HL-60 (cell line): ENCODE measurements around the gene ATP9B.

Source experiments
- DNase-seq, 2 experiments: peaks; one replicate each; pipeline ENCODE4 v3.0.0-alpha.2; 2010 to 2020; ENCODE audit warnings: low read depth in 1 of 2, low spot score in 1 of 2
- H3K27ac ChIP-seq: fragments of 250-450 bp; sonication (Bioruptor Pico); replicated peaks from 2 replicates; pipeline ENCODE4 v1.5.1; 2020; ENCODE audit warnings: mild to moderate bottlenecking, moderate library complexity
- H3K27me3 ChIP-seq: fragments of 250-450 bp; sonication (Bioruptor Pico); 2 replicates; pipeline ENCODE4 v1.5.1; 2021; ENCODE audit warnings: mild to moderate bottlenecking, moderate library complexity; ENCODE audit not compliant: insufficient read depth, poor library complexity, severe bottlenecking
- H3K4me3 ChIP-seq: replicated peaks from 2 replicates; pipeline ENCODE4 v1.5.1; 2011; ENCODE audit warnings: mild to moderate bottlenecking, control low read depth, low read length; ENCODE audit not compliant: insufficient read depth
- CTCF ChIP-seq: IDR thresholded peaks from one replicate; pipeline ENCODE4 v1.5.1; 2011; ENCODE audit warnings: low read length, control low read depth, inconsistent platforms; ENCODE audit not compliant: insufficient read depth
- GABPA ChIP-seq: IDR thresholded peaks from 2 replicates; pipeline ENCODE4 v1.6.1; 2012; ENCODE audit warnings: low read depth
- POLR2AphosphoS5 ChIP-seq: IDR thresholded peaks from 2 replicates; pipeline ENCODE4 v1.6.1; 2012; ENCODE audit warnings: low read depth
- REST ChIP-seq: IDR thresholded peaks from 2 replicates; pipeline ENCODE4 v1.6.1; 2012; ENCODE audit warnings: low read depth; ENCODE audit not compliant: insufficient replicate concordance
- SPI1 ChIP-seq: IDR thresholded peaks from 2 replicates; pipeline ENCODE4 v1.6.1; 2012; ENCODE audit warnings: low read depth, mild to moderate bottlenecking, borderline replicate concordance

ATP9B gene

DNA sequence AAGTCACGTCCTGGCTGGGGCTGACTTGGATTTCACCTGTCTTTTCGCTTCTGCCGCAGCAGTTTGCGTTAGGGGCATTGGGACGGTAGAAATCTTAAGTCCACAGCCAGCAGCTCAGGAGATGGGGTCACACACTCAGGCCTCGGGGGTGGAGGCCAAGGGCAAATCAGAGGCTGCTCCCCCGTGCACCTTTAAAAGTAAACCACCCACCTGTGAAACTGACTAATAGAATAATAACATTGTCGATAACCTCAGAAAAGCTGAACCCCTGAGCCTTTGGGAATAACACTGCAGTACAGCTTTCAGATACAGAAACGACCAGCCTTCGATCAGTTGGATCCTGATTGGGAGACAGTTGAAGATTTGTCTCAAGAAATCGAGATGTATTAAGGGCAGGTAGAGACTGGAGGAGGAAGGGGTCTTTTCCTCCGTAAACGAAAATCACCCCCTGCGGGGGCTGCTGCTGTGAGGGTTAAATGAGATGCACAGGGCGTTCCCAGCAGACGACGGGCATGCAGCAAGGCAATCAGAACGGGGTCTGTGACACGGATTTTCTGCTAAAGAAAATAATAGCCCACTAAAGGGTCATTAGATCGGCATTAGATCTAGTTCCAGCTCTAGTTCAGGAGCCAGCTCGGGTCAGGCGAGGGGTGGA lies 310.2 kb downstream of the ATP9B start:
- Histone ChIP-seq H3K4me3 (no peak overlapping the region), H3K27ac (no peak overlapping the region), H3K27me3 (no peaks in the 10 kb centered on the region)
- no peak for DNase-seq
- TF ChIP-seq CTCF (no peak), SPI1 (no peak), POLR2AphosphoS5 (no peak), REST (no peak), GABPA (no peak)

DNA sequence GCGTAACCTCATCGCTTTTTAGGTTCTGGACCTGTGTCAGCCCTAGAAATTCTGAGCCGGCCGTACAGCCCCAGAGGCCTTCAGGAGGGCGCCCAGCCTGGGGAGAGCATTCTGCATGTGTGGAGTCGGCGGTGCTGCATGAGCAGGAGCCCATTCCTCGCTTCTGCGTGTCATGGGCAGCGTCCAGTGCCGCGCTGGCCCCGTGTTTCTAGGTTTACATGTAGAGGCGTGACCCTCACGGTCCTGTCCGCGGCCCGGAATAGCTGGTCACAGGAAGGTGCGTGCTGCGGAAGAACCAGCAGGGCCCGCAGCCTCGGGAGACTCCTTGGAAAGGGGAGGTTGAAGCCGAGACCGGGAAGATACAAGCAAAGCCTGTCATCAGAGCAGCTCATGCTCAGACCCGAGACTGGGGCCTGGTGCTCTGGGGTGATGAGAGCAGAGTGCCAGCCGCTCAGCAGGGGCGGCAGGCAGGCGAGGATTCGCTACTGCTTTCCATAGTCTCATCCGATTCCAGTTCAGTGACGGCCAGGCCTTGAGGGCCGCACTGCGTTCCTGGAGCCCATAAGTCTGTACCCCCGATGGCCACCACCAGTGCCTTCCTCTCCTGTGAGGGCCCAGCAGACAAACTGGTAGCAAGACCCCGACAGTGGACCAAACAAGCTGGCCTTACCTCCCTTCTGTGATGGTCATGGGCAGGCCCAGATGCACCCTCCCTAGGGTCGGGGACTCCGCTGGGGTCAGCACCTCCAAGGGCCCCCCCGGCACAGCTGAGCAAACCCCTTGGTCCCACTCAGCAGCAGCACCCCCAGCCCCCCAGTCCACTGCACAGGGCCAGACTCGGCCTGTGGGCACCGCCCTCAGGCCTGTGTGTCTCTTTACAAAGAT lies 311.0 kb downstream of the ATP9B start:
- TF ChIP-seq CTCF: no peak
- peak; percentile 22; the same call in 1 of the 2 replicates for TF ChIP-seq POLR2AphosphoS5
- Histone ChIP-seq H3K27me3 (no peaks in the 10 kb centered on the region), H3K4me3 (no peak overlapping the region), H3K27ac (no peak overlapping the region)
- no peak for DNase-seq

DNA sequence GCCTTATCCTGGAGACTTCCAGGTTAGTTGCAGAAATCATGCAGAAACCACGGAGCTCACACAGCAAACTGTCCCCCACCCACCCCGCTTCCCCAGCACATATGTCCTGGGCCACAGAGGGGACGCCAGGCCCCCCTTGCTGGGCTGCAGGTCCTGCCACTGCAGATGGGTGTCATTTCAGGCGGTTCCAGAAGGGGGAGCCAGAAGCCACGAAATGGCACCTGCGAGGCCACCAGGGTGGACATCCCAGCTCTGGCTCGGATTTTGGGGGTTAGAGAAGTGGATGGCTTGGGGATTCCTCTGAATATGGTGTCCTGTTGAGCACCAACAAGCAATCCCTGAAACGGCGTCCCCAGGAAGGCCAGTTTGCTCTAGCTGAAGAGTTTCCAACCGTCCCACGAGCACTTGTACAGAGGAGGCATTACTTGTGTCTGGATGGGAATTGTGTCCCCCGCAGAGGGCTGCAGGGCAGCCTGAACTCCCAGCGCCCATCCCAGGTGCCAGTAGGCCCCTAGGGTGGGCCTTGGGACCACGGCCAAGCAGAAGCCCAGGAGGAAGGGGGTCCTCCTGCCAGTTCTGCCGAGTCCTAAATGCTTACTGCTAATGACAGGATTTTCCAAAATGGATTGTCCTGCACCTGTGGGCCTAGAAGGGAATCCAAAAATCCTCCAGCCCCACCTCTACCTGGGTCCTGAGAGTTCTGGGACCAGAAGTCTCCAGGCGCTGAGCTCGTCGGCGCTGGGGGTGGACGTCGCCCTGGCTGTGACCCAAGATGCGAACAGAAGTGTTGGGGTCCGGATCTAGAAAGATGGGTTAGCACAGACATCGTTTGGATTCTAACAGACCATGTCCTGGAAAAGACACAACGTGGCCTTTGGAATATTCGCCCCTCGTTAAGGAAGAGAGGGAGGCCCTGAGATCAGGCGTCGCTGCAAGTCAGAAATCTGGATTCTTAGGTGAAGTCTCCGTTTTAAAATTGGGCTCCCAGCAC lies 311.9 kb downstream of the ATP9B start:
- no peaks in the 10 kb centered on the region for H3K27me3 ChIP-seq
- no peak overlapping the region for H3K4me3 ChIP-seq
- no peak overlapping the region for H3K27ac ChIP-seq
- no peak for TF ChIP-seq POLR2AphosphoS5
- TF ChIP-seq SPI1: no peak
- peak; percentile 90 for TF ChIP-seq CTCF
- peak in 1 of 2 experiments; percentile 74 for DNase-seq

DNA sequence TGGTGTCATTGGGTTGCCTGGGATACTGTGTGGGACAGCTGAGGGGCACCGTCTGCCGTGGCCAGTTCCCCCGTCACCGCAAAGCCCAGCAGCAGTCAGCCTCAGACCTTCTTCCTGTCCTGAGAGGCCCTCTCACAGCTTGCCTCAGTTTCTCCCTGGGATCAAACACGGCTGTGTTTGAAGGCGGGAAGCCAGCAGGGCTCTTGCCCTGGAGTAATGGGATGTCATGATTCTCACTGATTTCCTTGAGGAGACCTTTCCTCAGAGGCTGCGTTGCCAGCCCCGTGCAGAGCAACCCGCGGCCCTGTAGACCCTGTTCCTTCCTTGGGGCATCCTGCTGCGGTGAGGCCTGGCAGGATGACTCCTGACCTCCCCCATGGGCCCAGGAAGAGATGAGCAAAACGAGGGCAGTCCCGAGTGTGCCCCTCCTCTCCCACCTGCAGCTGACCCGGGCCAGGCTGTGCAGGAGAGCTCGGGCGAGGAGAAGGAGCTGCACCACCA lies 312.7 kb downstream of the ATP9B start:
- no peak overlapping the region for H3K4me3 ChIP-seq
- H3K27ac ChIP-seq: no peak overlapping the region
- H3K27me3 ChIP-seq: no peaks in the 10 kb centered on the region
- DNase-seq: no peak
- TF ChIP-seq GABPA (no peak), CTCF (no peak), POLR2AphosphoS5 (no peak), SPI1 (no peak), REST (no peak)
